Measurements from ENCODE around the gene TMEM213.

The TMEM213 gene

GRCh38 chr7:138750473-138750872 is 47.3 kb upstream of the TMEM213 start:
- H3K4me3 ChIP-seq (ENCODE audit: low read depth in 1 of 2, low read length in 2 of 2): no peak overlapping the region
- DNase-seq (no peak), ATAC-seq (ENCODE audit: insufficient read depth, low read depth) (no peak)
- no peak overlapping the region for H3K27ac ChIP-seq (ENCODE audit: low read length)
- TF ChIP-seq EZH2 (IDR thresholded peaks at IDR 0.05; ENCODE audit: borderline replicate concordance, low read depth, low read length, severe bottlenecking) (no peak), CTCF (IDR thresholded peaks at IDR 0.05; ENCODE audit: borderline replicate concordance, extremely low read depth, low read length, poor library complexity, severe bottlenecking) (no peak)
- no peak overlapping the region for H3K4me2 ChIP-seq (ENCODE audit: insufficient read depth, low read length)
- H3K4me1 ChIP-seq (ENCODE audit: insufficient read depth, low read length): peaks cover 33% of the 10 kb centered on the region
- H3K27me3 ChIP-seq (ENCODE audit: insufficient read depth, low read length, poor library complexity): no peaks in the 10 kb centered on the region
- H2AFZ ChIP-seq (ENCODE audit: low read depth, low read length): no peak overlapping the region
- H3K36me3 ChIP-seq (ENCODE audit: insufficient read depth, low read length): no peaks in the 10 kb centered on the region
- H4K20me1 ChIP-seq (ENCODE audit: insufficient read depth, low read length): no peaks in the 10 kb centered on the region
- H3K9me3 ChIP-seq (ENCODE audit: insufficient read depth, low read length, severe bottlenecking): no peaks in the 10 kb centered on the region
- no peaks in the 10 kb centered on the region for H3K79me2 ChIP-seq (ENCODE audit: insufficient read depth, low read length)
- no peak overlapping the region for H3K9ac ChIP-seq (ENCODE audit: low read depth, low read length)

- Histone ChIP-seq H2AFZ (ENCODE audit: low read depth, low read length) (no peak overlapping the region), H3K9ac (ENCODE audit: low read depth, low read length) (no peak overlapping the region), H3K4me1 (ENCODE audit: insufficient read depth, low read length) (peaks cover 33% of the 10 kb centered on the region), H3K4me2 (ENCODE audit: insufficient read depth, low read length) (no peak overlapping the region), H3K36me3 (ENCODE audit: insufficient read depth, low read length) (no peaks in the 10 kb centered on the region), H4K20me1 (ENCODE audit: insufficient read depth, low read length) (no peaks in the 10 kb centered on the region), H3K4me3 (ENCODE audit: low read depth in 1 of 2, low read length in 2 of 2) (no peak overlapping the region), H3K79me2 (ENCODE audit: insufficient read depth, low read length) (no peaks in the 10 kb centered on the region), H3K9me3 (ENCODE audit: insufficient read depth, low read length, severe bottlenecking) (no peaks in the 10 kb centered on the region), H3K27ac (ENCODE audit: low read length) (0 out of 2 replicates have a peak overlapping the region, but pooled peaks have one; percentile 24), H3K27me3 (ENCODE audit: insufficient read depth, low read length, poor library complexity) (no peaks in the 10 kb centered on the region)
- no peak for ATAC-seq (ENCODE audit: insufficient read depth, low read depth)
- TF ChIP-seq EZH2 (IDR thresholded peaks at IDR 0.05; ENCODE audit: borderline replicate concordance, low read depth, low read length, severe bottlenecking): no peak
- TF ChIP-seq CTCF (IDR thresholded peaks at IDR 0.05; ENCODE audit: borderline replicate concordance, extremely low read depth, low read length, poor library complexity, severe bottlenecking): no peak
- DNase-seq: no peak
Observed at GRCh38 chr7:138750901-138751464, 46.8 kb upstream of the TMEM213 start.

- H2AFZ ChIP-seq (ENCODE audit: low read depth, low read length): peak overlapping the region; percentile 43
- H3K27ac ChIP-seq (ENCODE audit: low read length): peak overlapping the region; percentile 96
- H3K4me3 ChIP-seq (ENCODE audit: low read depth in 1 of 2, low read length in 2 of 2): peak overlapping the region in 1 of 2 experiments; percentile 24; a peak in 1 of 4 replicates
- H3K4me1 ChIP-seq (ENCODE audit: insufficient read depth, low read length): peaks cover 38% of the 10 kb centered on the region
- ATAC-seq (ENCODE audit: insufficient read depth, low read depth): peak; percentile 94
- no peaks in the 10 kb centered on the region for H4K20me1 ChIP-seq (ENCODE audit: insufficient read depth, low read length)
- H3K9ac ChIP-seq (ENCODE audit: low read depth, low read length): peak overlapping the region; percentile 46
- H3K79me2 ChIP-seq (ENCODE audit: insufficient read depth, low read length): no peaks in the 10 kb centered on the region
- H3K27me3 ChIP-seq (ENCODE audit: insufficient read depth, low read length, poor library complexity): no peaks in the 10 kb centered on the region
- H3K4me2 ChIP-seq (ENCODE audit: insufficient read depth, low read length): peak overlapping the region; percentile 50
- H3K36me3 ChIP-seq (ENCODE audit: insufficient read depth, low read length): no peaks in the 10 kb centered on the region
- TF ChIP-seq EZH2 (IDR thresholded peaks at IDR 0.05; ENCODE audit: borderline replicate concordance, low read depth, low read length, severe bottlenecking): no peak
- TF ChIP-seq CTCF (IDR thresholded peaks at IDR 0.05; ENCODE audit: borderline replicate concordance, extremely low read depth, low read length, poor library complexity, severe bottlenecking): peak; percentile 51
- DNase-seq: peak; percentile 97
- no peaks in the 10 kb centered on the region for H3K9me3 ChIP-seq (ENCODE audit: insufficient read depth, low read length, severe bottlenecking)
Observed at GRCh38 chr7:138752518-138753149, 45.2 kb upstream of the TMEM213 start.

All from DND-41 (cell line).